SK-N-SH treated with all-trans-retinoic acid at 6 μM for 48 hours (cell line): ENCODE results near the gene HRCT1.
"Not testable (repeated sequence)": the region's sequence is repeated elsewhere in the genome, so short reads cannot be mapped to it uniquely, and the experiment has no call there.

Experiments
- ATAC-seq: fragments of 200-7000 bp; cut with Tn5 transposase; 3 replicates; pipeline ENCODE4 v1.9.1; 2020; ENCODE audit warnings: mild to moderate bottlenecking, moderate library complexity
- ARNTL ChIP-seq: fragments of 450-650 bp; formaldehyde crosslinking; IDR thresholded peaks from 2 replicates; pipeline ENCODE4 v1.5.0; 2020; ENCODE audit warnings: low read depth, mild to moderate bottlenecking, moderate library complexity, borderline replicate concordance
- BACH2 ChIP-seq: fragments of 250-450 bp; sonication (Bioruptor Pico); IDR thresholded peaks from 2 replicates; pipeline ENCODE4 v1.9.0; 2021; ENCODE audit warnings: mild to moderate bottlenecking, borderline replicate concordance
- CSDC2 ChIP-seq: fragments of 250-450 bp; sonication (Bioruptor Pico); IDR thresholded peaks from 2 replicates; pipeline ENCODE4 v1.5.0; 2020; ENCODE audit warnings: mild to moderate bottlenecking, moderate library complexity
- CSRNP3 ChIP-seq: fragments of 250-450 bp; sonication (Bioruptor Pico); IDR thresholded peaks from 2 replicates; pipeline ENCODE4 v1.5.1; 2021; ENCODE audit warnings: mild to moderate bottlenecking, moderate library complexity
- ESRRG ChIP-seq: fragments of 250-450 bp; sonication (Bioruptor Pico); IDR thresholded peaks from 2 replicates; pipeline ENCODE4 v1.6.1; 2021; ENCODE audit warnings: mild to moderate bottlenecking
- GLIS3 ChIP-seq: fragments of 250-450 bp; sonication (Bioruptor Pico); IDR thresholded peaks from 2 replicates; pipeline ENCODE4 v1.5.0; 2020; ENCODE audit warnings: mild to moderate bottlenecking, moderate library complexity
- ISL1 ChIP-seq: fragments of 250-450 bp; sonication (Bioruptor Pico); IDR thresholded peaks from 2 replicates; pipeline ENCODE4 v2.1.2; 2022; ENCODE audit warnings: mild to moderate bottlenecking, moderate library complexity
- OSR1 ChIP-seq: fragments of 250-450 bp; sonication (Bioruptor Pico); IDR thresholded peaks from 2 replicates; pipeline ENCODE4 v1.8.0; 2022; ENCODE audit warnings: moderate library complexity, mild to moderate bottlenecking, inconsistent platforms
- RARB ChIP-seq: fragments of 250-450 bp; sonication (Bioruptor Pico); IDR thresholded peaks from 2 replicates; pipeline ENCODE4 v1.8.0; 2021; ENCODE audit warnings: mild to moderate bottlenecking, moderate library complexity
- SNAI2 ChIP-seq: fragments of 250-450 bp; sonication (Bioruptor Pico); IDR thresholded peaks from 2 replicates; pipeline ENCODE4 v1.5.0; 2020; ENCODE audit warnings: mild to moderate bottlenecking, moderate library complexity
- TCF4 ChIP-seq: fragments of 250-450 bp; sonication (Bioruptor Pico); IDR thresholded peaks from 2 replicates; pipeline ENCODE4 v1.8.0; 2021; ENCODE audit warnings: mild to moderate bottlenecking, moderate library complexity, borderline replicate concordance
- TOX ChIP-seq: fragments of 250-450 bp; sonication (Bioruptor Pico); IDR thresholded peaks from 2 replicates; pipeline ENCODE4 v1.8.0; 2021; ENCODE audit warnings: mild to moderate bottlenecking, moderate library complexity, borderline replicate concordance
- ZC3H10 ChIP-seq: fragments of 250-450 bp; sonication (Bioruptor Pico); IDR thresholded peaks from 2 replicates; pipeline ENCODE4 v1.5.1; 2021; ENCODE audit warnings: mild to moderate bottlenecking, moderate library complexity
- ZFP30 ChIP-seq: fragments of 450-650 bp; formaldehyde crosslinking; IDR thresholded peaks from 2 replicates; pipeline ENCODE4 v1.5.0; 2022; ENCODE audit warnings: mild to moderate bottlenecking, moderate library complexity
- ZNF565 ChIP-seq: fragments of 450-650 bp; formaldehyde crosslinking; conservative IDR thresholded peaks from 2 replicates; pipeline ENCODE4 v1.5.0; 2020; ENCODE audit warnings: low read depth, mild to moderate bottlenecking, moderate library complexity
- ZNF70 ChIP-seq: fragments of 450-650 bp; formaldehyde crosslinking; IDR thresholded peaks from 2 replicates; pipeline ENCODE4 v1.5.0; 2020; ENCODE audit warnings: mild to moderate bottlenecking, moderate library complexity
- ZNF8 ChIP-seq: fragments of 450-650 bp; formaldehyde crosslinking; IDR thresholded peaks from 2 replicates; pipeline ENCODE4 v1.5.0; 2020; ENCODE audit warnings: mild to moderate bottlenecking, moderate library complexity
- TF ChIP-seq, protein P1 (sequence below): fragments of 250-450 bp; sonication (Bioruptor Pico); IDR thresholded peaks from 2 replicates; pipeline ENCODE4 v1.5.0; 2020; ENCODE audit warnings: mild to moderate bottlenecking, moderate library complexity
- TF ChIP-seq, protein P2 (sequence below): fragments of 250-450 bp; sonication (Bioruptor Pico); IDR thresholded peaks from 2 replicates; pipeline ENCODE4 v1.8.0; 2021; ENCODE audit warnings: low read depth, mild to moderate bottlenecking, moderate library complexity, borderline replicate concordance
- TF ChIP-seq, protein P3 (sequence below): fragments of 250-450 bp; sonication (Bioruptor Pico); IDR thresholded peaks from 2 replicates; pipeline ENCODE4 v1.5.1; 2020; ENCODE audit warnings: low read depth, mild to moderate bottlenecking, moderate library complexity
- TF ChIP-seq, protein P4 (sequence below): fragments of 250-450 bp; sonication (Bioruptor Pico); IDR thresholded peaks from 2 replicates; pipeline ENCODE4 v1.8.0; 2020; ENCODE audit warnings: mild to moderate bottlenecking, moderate library complexity, borderline replicate concordance

Gene HRCT1

GRCh38 chr9:35882263-35882848 is 23.6 kb upstream of the HRCT1 start:
- TF ChIP-seq ZNF8 (no peak), CSDC2 (CRISPR knock-in tag) (no peak), GLIS3 (CRISPR knock-in tag) (no peak), TOX (CRISPR knock-in tag) (no peak), ZFP30 (CRISPR knock-in tag) (no peak), OSR1 (CRISPR knock-in tag) (no peak), ISL1 (CRISPR knock-in tag) (no peak), ZNF565 (CRISPR knock-in tag) (no peak), ESRRG (CRISPR knock-in tag) (no peak), BACH2 (CRISPR knock-in tag) (no peak)
- TF ChIP-seq, protein P1, sequence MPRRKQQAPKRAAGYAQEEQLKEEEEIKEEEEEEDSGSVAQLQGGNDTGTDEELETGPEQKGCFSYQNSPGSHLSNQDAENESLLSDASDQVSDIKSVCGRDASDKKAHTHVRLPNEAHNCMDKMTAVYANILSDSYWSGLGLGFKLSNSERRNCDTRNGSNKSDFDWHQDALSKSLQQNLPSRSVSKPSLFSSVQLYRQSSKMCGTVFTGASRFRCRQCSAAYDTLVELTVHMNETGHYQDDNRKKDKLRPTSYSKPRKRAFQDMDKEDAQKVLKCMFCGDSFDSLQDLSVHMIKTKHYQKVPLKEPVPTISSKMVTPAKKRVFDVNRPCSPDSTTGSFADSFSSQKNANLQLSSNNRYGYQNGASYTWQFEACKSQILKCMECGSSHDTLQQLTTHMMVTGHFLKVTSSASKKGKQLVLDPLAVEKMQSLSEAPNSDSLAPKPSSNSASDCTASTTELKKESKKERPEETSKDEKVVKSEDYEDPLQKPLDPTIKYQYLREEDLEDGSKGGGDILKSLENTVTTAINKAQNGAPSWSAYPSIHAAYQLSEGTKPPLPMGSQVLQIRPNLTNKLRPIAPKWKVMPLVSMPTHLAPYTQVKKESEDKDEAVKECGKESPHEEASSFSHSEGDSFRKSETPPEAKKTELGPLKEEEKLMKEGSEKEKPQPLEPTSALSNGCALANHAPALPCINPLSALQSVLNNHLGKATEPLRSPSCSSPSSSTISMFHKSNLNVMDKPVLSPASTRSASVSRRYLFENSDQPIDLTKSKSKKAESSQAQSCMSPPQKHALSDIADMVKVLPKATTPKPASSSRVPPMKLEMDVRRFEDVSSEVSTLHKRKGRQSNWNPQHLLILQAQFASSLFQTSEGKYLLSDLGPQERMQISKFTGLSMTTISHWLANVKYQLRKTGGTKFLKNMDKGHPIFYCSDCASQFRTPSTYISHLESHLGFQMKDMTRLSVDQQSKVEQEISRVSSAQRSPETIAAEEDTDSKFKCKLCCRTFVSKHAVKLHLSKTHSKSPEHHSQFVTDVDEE (CRISPR knock-in tag) = no peak
- TF ChIP-seq, protein P2, sequence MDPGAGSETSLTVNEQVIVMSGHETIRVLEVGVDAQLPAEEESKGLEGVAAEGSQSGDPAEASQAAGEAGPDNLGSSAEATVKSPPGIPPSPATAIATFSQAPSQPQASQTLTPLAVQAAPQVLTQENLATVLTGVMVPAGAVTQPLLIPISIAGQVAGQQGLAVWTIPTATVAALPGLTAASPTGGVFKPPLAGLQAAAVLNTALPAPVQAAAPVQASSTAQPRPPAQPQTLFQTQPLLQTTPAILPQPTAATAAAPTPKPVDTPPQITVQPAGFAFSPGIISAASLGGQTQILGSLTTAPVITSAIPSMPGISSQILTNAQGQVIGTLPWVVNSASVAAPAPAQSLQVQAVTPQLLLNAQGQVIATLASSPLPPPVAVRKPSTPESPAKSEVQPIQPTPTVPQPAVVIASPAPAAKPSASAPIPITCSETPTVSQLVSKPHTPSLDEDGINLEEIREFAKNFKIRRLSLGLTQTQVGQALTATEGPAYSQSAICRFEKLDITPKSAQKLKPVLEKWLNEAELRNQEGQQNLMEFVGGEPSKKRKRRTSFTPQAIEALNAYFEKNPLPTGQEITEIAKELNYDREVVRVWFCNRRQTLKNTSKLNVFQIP (CRISPR knock-in tag) = no peak
- TF ChIP-seq, protein P3, sequence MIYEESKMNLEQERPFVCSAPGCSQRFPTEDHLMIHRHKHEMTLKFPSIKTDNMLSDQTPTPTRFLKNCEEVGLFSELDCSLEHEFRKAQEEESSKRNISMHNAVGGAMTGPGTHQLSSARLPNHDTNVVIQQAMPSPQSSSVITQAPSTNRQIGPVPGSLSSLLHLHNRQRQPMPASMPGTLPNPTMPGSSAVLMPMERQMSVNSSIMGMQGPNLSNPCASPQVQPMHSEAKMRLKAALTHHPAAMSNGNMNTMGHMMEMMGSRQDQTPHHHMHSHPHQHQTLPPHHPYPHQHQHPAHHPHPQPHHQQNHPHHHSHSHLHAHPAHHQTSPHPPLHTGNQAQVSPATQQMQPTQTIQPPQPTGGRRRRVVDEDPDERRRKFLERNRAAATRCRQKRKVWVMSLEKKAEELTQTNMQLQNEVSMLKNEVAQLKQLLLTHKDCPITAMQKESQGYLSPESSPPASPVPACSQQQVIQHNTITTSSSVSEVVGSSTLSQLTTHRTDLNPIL (CRISPR knock-in tag) = no peak
- TF ChIP-seq, all 23 proteins: peak for 0
- peak; percentile 92 for ATAC-seq

GRCh38 chr9:35882996-35883395 is 23.0 kb upstream of the HRCT1 start:
- ATAC-seq = no peak
- TF ChIP-seq ZFP30 (CRISPR knock-in tag) (no peak), ARNTL (CRISPR knock-in tag) (no peak), ESRRG (CRISPR knock-in tag) (no peak), ISL1 (CRISPR knock-in tag) (no peak), BACH2 (CRISPR knock-in tag) (no peak)
- TF ChIP-seq, protein P1 (CRISPR knock-in tag) = no peak
- TF ChIP-seq, protein P4, sequence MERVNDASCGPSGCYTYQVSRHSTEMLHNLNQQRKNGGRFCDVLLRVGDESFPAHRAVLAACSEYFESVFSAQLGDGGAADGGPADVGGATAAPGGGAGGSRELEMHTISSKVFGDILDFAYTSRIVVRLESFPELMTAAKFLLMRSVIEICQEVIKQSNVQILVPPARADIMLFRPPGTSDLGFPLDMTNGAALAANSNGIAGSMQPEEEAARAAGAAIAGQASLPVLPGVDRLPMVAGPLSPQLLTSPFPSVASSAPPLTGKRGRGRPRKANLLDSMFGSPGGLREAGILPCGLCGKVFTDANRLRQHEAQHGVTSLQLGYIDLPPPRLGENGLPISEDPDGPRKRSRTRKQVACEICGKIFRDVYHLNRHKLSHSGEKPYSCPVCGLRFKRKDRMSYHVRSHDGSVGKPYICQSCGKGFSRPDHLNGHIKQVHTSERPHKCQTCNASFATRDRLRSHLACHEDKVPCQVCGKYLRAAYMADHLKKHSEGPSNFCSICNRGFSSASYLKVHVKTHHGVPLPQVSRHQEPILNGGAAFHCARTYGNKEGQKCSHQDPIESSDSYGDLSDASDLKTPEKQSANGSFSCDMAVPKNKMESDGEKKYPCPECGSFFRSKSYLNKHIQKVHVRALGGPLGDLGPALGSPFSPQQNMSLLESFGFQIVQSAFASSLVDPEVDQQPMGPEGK (CRISPR knock-in tag) = no peak

DNA sequence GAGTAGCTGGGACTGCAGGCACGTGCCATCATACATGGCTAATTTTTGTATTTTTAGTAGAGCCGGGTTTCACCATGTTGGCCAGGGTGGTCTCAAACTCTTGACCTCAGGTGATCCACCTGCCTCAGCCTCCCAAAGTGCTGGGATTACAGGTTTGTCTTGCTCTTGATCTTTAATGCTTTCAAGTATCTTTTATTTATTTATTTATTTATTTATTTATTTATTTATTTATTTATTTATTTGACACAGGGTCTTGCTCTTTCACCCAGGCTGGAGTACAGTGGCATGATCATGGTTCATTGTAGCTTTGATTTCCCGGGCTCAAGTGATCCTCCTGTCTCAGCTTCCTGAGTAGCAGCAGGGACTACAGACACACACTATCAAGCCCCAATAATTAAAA is 21.1 kb upstream of the HRCT1 start:
- ATAC-seq = not testable (repeated sequence)

DNA sequence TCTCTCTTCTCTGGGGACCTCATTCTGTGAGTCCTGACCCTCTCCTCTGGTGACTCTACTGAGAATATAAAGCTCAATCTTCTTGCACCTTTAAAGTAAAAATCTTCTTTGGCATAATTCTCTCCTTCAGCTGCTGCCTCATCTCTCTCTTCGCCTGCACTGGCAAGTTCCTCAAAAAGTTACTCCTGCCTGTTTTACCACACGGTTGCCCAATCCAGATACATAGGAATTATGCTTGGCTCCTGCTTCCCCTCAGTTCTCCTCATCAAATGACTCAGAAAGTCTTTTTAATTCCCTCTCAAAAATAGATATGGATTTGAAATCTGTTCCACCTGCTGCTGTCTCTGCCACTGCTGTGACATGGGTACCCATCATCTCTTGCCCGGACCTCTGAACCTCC is 14.4 kb upstream of the HRCT1 start:
- no peak for ATAC-seq
- TF ChIP-seq ARNTL (CRISPR knock-in tag) = no peak
- TF ChIP-seq CSDC2 (CRISPR knock-in tag) = no peak
- no peak for TF ChIP-seq CSRNP3
- no peak for TF ChIP-seq ZNF70 (CRISPR knock-in tag)
- TF ChIP-seq RARB = no peak
- no peak for TF ChIP-seq ZFP30 (CRISPR knock-in tag)
- TF ChIP-seq, protein P4 (CRISPR knock-in tag) = no peak
- TF ChIP-seq SNAI2 = no peak
- no peak for TF ChIP-seq TCF4 (CRISPR knock-in tag)
- TF ChIP-seq ZC3H10 = no peak
- no peak for TF ChIP-seq TOX (CRISPR knock-in tag)
